ENCODE results near the gene FGF18.
A peak's percentile ranks its signal among the peaks of the same experiment; 100 is the strongest.

The FGF18 gene

GRCh38 chr5:171436804-171437285, 17.4 kb downstream of the FGF18 start:
- no peak overlapping the region for H3K27ac ChIP-seq (replicated peaks; ENCODE audit: low read length)
- no peak overlapping the region for H2AFZ ChIP-seq (ENCODE audit: low read length)

GRCh38 chr5:171437286-171437821, 17.9 kb downstream of the FGF18 start:
- no peak overlapping the region for H3K4ac ChIP-seq (ENCODE audit: low read length)
- H3K4me2 ChIP-seq (ENCODE audit: insufficient read depth, low read length, poor library complexity, severe bottlenecking) = no peak overlapping the region
- H2BK15ac ChIP-seq (ENCODE audit: low read length) = no peak overlapping the region
- no peaks in the 10 kb centered on the region for H3K9me3 ChIP-seq (replicated peaks in 1 of 2; ENCODE audit: control insufficient read depth in 2 of 2, insufficient read depth in 1 of 2, low read depth in 1 of 2, low read length in 2 of 2)
- no peak overlapping the region for H4K91ac ChIP-seq (ENCODE audit: low read depth, low read length, poor library complexity)
- H2AFZ ChIP-seq (ENCODE audit: low read length) = peak overlapping the region; percentile 66
- H2BK5ac ChIP-seq (ENCODE audit: low read length) = no peak overlapping the region
- peak overlapping the region; percentile 27 for H2BK120ac ChIP-seq (ENCODE audit: low read depth, low read length)
- H3K18ac ChIP-seq (ENCODE audit: low read length) = peak overlapping the region; percentile 82
- H3K4me1 ChIP-seq (ENCODE audit: control insufficient read depth in 2 of 2, insufficient read depth in 1 of 2, low read depth in 1 of 2, low read length in 2 of 2) = peaks cover 8 to 16% of the 10 kb centered on the region in 2 donors
- H4K8ac ChIP-seq (ENCODE audit: low read depth, low read length) = no peak overlapping the region
- no peak overlapping the region for H3K27ac ChIP-seq (replicated peaks; ENCODE audit: low read length)
- no peaks in the 10 kb centered on the region for H3K79me1 ChIP-seq (ENCODE audit: low read depth, low read length)
- DNase-seq (ENCODE audit: low spot score) = no peak
- peak overlapping the region; percentile 10 for H3K9ac ChIP-seq (ENCODE audit: low read depth, low read length, poor library complexity)
- no peak overlapping the region for H3K4me3 ChIP-seq (ENCODE audit: low read length in 2 of 2)
- H3K36me3 ChIP-seq (replicated peaks in 1 of 2; ENCODE audit: control insufficient read depth in 2 of 2, insufficient read depth in 2 of 2, low read length in 2 of 2) = no peaks in the 10 kb centered on the region
- no CpG with 5 or more reads among the region's 14 CpGs for WGBS, 2 donors (ENCODE audit: extremely low coverage in 2 of 2, insufficient read length in 2 of 2, insufficient replicate concordance in 1 of 2)
- H2AK5ac ChIP-seq (ENCODE audit: low read depth, low read length) = no peak overlapping the region
- no peaks in the 10 kb centered on the region for H3K27me3 ChIP-seq (ENCODE audit: control insufficient read depth in 3 of 3, insufficient read depth in 3 of 3, low read depth in 1 of 3, low read length in 3 of 3)
- H2BK12ac ChIP-seq (ENCODE audit: low read length) = peak overlapping the region; percentile 43
- H3K14ac ChIP-seq (ENCODE audit: low read length) = no peak overlapping the region
- peak overlapping the region; percentile 40 for H3K23ac ChIP-seq (ENCODE audit: low read depth, low read length, poor library complexity)

More at GRCh38 chr5:171436804-171437285, 17.4 kb downstream of the FGF18 start:
- peak overlapping the region; percentile 27 for H2BK120ac ChIP-seq (ENCODE audit: low read depth, low read length)
- no peak overlapping the region for H2BK15ac ChIP-seq (ENCODE audit: low read length)
- H3K4me3 ChIP-seq (ENCODE audit: low read length in 2 of 2) = no peak overlapping the region
- H3K4ac ChIP-seq (ENCODE audit: low read length) = no peak overlapping the region
- no peak overlapping the region for H3K9ac ChIP-seq (ENCODE audit: low read depth, low read length, poor library complexity)
- no peaks in the 10 kb centered on the region for H3K27me3 ChIP-seq (ENCODE audit: control insufficient read depth in 3 of 3, insufficient read depth in 3 of 3, low read depth in 1 of 3, low read length in 3 of 3)
- no peak overlapping the region for H3K4me2 ChIP-seq (ENCODE audit: insufficient read depth, low read length, poor library complexity, severe bottlenecking)
- H3K36me3 ChIP-seq (replicated peaks in 1 of 2; ENCODE audit: control insufficient read depth in 2 of 2, insufficient read depth in 2 of 2, low read length in 2 of 2) = no peaks in the 10 kb centered on the region
- no peak overlapping the region for H2BK5ac ChIP-seq (ENCODE audit: low read length)
- no peak for DNase-seq (ENCODE audit: low spot score)
- peak overlapping the region; percentile 25 for H3K18ac ChIP-seq (ENCODE audit: low read length)
- peak overlapping the region; percentile 1 for H2BK12ac ChIP-seq (ENCODE audit: low read length)
- peaks cover 8 to 14% of the 10 kb centered on the region in 2 donors for H3K4me1 ChIP-seq (ENCODE audit: control insufficient read depth in 2 of 2, insufficient read depth in 1 of 2, low read depth in 1 of 2, low read length in 2 of 2)
- no peak overlapping the region for H4K8ac ChIP-seq (ENCODE audit: low read depth, low read length)
- no peak overlapping the region for H4K91ac ChIP-seq (ENCODE audit: low read depth, low read length, poor library complexity)
- H3K9me3 ChIP-seq (replicated peaks in 1 of 2; ENCODE audit: control insufficient read depth in 2 of 2, insufficient read depth in 1 of 2, low read depth in 1 of 2, low read length in 2 of 2) = no peaks in the 10 kb centered on the region
- no peaks in the 10 kb centered on the region for H3K79me1 ChIP-seq (ENCODE audit: low read depth, low read length)
- no peak overlapping the region for H3K23ac ChIP-seq (ENCODE audit: low read depth, low read length, poor library complexity)
- peak overlapping the region; percentile 19 for H2AK5ac ChIP-seq (ENCODE audit: low read depth, low read length)
- no CpG with 5 or more reads among the region's 13 CpGs for WGBS, 2 donors (ENCODE audit: extremely low coverage in 2 of 2, insufficient read length in 2 of 2, insufficient replicate concordance in 1 of 2)
- H3K14ac ChIP-seq (ENCODE audit: low read length) = no peak overlapping the region

GRCh38 chr5:171438738-171439137, 19.3 kb downstream of the FGF18 start:
- Histone ChIP-seq H4K91ac (ENCODE audit: low read depth, low read length, poor library complexity) (no peak overlapping the region), H2BK12ac (ENCODE audit: low read length) (no peak overlapping the region), H3K14ac (ENCODE audit: low read length) (no peak overlapping the region), H3K79me1 (ENCODE audit: low read depth, low read length) (no peaks in the 10 kb centered on the region), H3K27me3 (ENCODE audit: control insufficient read depth in 3 of 3, insufficient read depth in 3 of 3, low read depth in 1 of 3, low read length in 3 of 3) (no peaks in the 10 kb centered on the region), H2BK5ac (ENCODE audit: low read length) (no peak overlapping the region), H3K4me2 (ENCODE audit: insufficient read depth, low read length, poor library complexity, severe bottlenecking) (no peak overlapping the region), H2BK120ac (ENCODE audit: low read depth, low read length) (no peak overlapping the region), H3K9ac (ENCODE audit: low read depth, low read length, poor library complexity) (no peak overlapping the region), H4K8ac (ENCODE audit: low read depth, low read length) (no peak overlapping the region), H3K36me3 (replicated peaks in 1 of 2; ENCODE audit: control insufficient read depth in 2 of 2, insufficient read depth in 2 of 2, low read length in 2 of 2) (no peaks in the 10 kb centered on the region), H2BK15ac (ENCODE audit: low read length) (no peak overlapping the region), H2AFZ (ENCODE audit: low read length) (no peak overlapping the region), H3K9me3 (replicated peaks in 1 of 2; ENCODE audit: control insufficient read depth in 2 of 2, insufficient read depth in 1 of 2, low read depth in 1 of 2, low read length in 2 of 2) (no peaks in the 10 kb centered on the region), H3K27ac (replicated peaks; ENCODE audit: low read length) (no peak overlapping the region), H2AK5ac (ENCODE audit: low read depth, low read length) (no peak overlapping the region), H3K4me3 (ENCODE audit: low read length in 2 of 2) (no peak overlapping the region), H3K4me1 (ENCODE audit: control insufficient read depth in 2 of 2, insufficient read depth in 1 of 2, low read depth in 1 of 2, low read length in 2 of 2) (peaks cover 0 to 11% of the 10 kb centered on the region in 2 donors), H3K18ac (ENCODE audit: low read length) (no peak overlapping the region), H3K23ac (ENCODE audit: low read depth, low read length, poor library complexity) (no peak overlapping the region), H3K4ac (ENCODE audit: low read length) (no peak overlapping the region)
- no peak for DNase-seq (ENCODE audit: low spot score)
- no CpG with 5 or more reads among the region's 4 CpGs for WGBS, 2 donors (ENCODE audit: extremely low coverage in 2 of 2, insufficient read length in 2 of 2, insufficient replicate concordance in 1 of 2)

- Histone ChIP-seq H2AK5ac (ENCODE audit: low read depth, low read length) (no peak overlapping the region), H3K4me3 (ENCODE audit: low read length in 2 of 2) (no peak overlapping the region), H3K23ac (ENCODE audit: low read depth, low read length, poor library complexity) (no peak overlapping the region), H3K27ac (replicated peaks; ENCODE audit: low read length) (no peak overlapping the region), H3K4me1 (ENCODE audit: control insufficient read depth in 2 of 2, insufficient read depth in 1 of 2, low read depth in 1 of 2, low read length in 2 of 2) (peaks cover 0 to 9% of the 10 kb centered on the region in 2 donors), H3K4ac (ENCODE audit: low read length) (no peak overlapping the region), H2BK120ac (ENCODE audit: low read depth, low read length) (no peak overlapping the region), H2AFZ (ENCODE audit: low read length) (no peak overlapping the region), H3K36me3 (replicated peaks in 1 of 2; ENCODE audit: control insufficient read depth in 2 of 2, insufficient read depth in 2 of 2, low read length in 2 of 2) (no peaks in the 10 kb centered on the region), H3K4me2 (ENCODE audit: insufficient read depth, low read length, poor library complexity, severe bottlenecking) (no peak overlapping the region), H2BK5ac (ENCODE audit: low read length) (no peak overlapping the region), H3K27me3 (ENCODE audit: control insufficient read depth in 3 of 3, insufficient read depth in 3 of 3, low read depth in 1 of 3, low read length in 3 of 3) (no peaks in the 10 kb centered on the region), H2BK15ac (ENCODE audit: low read length) (no peak overlapping the region), H4K91ac (ENCODE audit: low read depth, low read length, poor library complexity) (no peak overlapping the region), H3K14ac (ENCODE audit: low read length) (peak overlapping the region; percentile 84), H3K79me1 (ENCODE audit: low read depth, low read length) (no peaks in the 10 kb centered on the region), H4K8ac (ENCODE audit: low read depth, low read length) (no peak overlapping the region), H3K9me3 (replicated peaks in 1 of 2; ENCODE audit: control insufficient read depth in 2 of 2, insufficient read depth in 1 of 2, low read depth in 1 of 2, low read length in 2 of 2) (no peaks in the 10 kb centered on the region), H3K18ac (ENCODE audit: low read length) (peak overlapping the region; percentile 44), H3K9ac (ENCODE audit: low read depth, low read length, poor library complexity) (peak overlapping the region; percentile 50), H2BK12ac (ENCODE audit: low read length) (no peak overlapping the region)
- no peak for DNase-seq (ENCODE audit: low spot score)
- WGBS, 2 donors (ENCODE audit: extremely low coverage in 2 of 2, insufficient read length in 2 of 2, insufficient replicate concordance in 1 of 2) = no CpG with 5 or more reads among the region's 14 CpGs
Observed at GRCh38 chr5:171441246-171441791, 21.9 kb downstream of the FGF18 start.
